ENCODE results near the gene ERBB2. TPM values are rescaled to one million over a fixed set of nuclear protein-coding genes. Genes with fewer than 3 reads are reported as not detected.

Gene ERBB2
- total and polyA plus RNA-seq, 2 of the 13 experiments (the other 11 are each of a cell fraction or from before 2014, with no cell fraction given): 57.7 to 64.1 TPM

GRCh38 chr17:39687101-39687545 lies 12.7 kb upstream of the ERBB2 start (continued):
- TF ChIP-seq, protein P1, sequence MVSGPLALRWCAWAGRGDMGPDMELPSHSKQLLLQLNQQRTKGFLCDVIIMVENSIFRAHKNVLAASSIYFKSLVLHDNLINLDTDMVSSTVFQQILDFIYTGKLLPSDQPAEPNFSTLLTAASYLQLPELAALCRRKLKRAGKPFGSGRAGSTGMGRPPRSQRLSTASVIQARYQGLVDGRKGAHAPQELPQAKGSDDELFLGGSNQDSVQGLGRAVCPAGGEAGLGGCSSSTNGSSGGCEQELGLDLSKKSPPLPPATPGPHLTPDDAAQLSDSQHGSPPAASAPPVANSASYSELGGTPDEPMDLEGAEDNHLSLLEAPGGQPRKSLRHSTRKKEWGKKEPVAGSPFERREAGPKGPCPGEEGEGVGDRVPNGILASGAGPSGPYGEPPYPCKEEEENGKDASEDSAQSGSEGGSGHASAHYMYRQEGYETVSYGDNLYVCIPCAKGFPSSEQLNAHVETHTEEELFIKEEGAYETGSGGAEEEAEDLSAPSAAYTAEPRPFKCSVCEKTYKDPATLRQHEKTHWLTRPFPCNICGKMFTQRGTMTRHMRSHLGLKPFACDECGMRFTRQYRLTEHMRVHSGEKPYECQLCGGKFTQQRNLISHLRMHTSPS (CRISPR knock-in tag; IDR thresholded peaks at IDR 0.05; ENCODE audit: low read depth): peak; percentile 0; the same call in 1 of the 2 replicates
- TF ChIP-seq NAIF1 (CRISPR knock-in tag; IDR thresholded peaks at IDR 0.05; ENCODE audit: borderline replicate concordance): peak; percentile 7; the same call in 1 of the 2 replicates
- TF ChIP-seq MIXL1 (CRISPR knock-in tag; IDR thresholded peaks at IDR 0.05): peak; percentile 16; the same call in 1 of the 2 replicates
- TF ChIP-seq FOXA1 (IDR thresholded peaks at IDR 0.05): no peak
- peak; percentile 33; the same call in 1 of the 2 replicates for TF ChIP-seq FOXA1 (CRISPR knock-in tag; IDR thresholded peaks at IDR 0.05)
- TF ChIP-seq TOE1 (CRISPR knock-in tag; IDR thresholded peaks at IDR 0.05): 0 out of 2 replicates have a peak, but pooled peaks have one; percentile 20
- peak; percentile 64 for TF ChIP-seq NCOA2 (CRISPR knock-in tag; IDR thresholded peaks at IDR 0.05)
- TF ChIP-seq ZNF546 (CRISPR knock-in tag; conservative IDR thresholded peaks at IDR 0.05): no peak
- TF ChIP-seq SKI (IDR thresholded peaks at IDR 0.05; ENCODE audit: partially characterized antibody): no peak
- TF ChIP-seq, protein P2, sequence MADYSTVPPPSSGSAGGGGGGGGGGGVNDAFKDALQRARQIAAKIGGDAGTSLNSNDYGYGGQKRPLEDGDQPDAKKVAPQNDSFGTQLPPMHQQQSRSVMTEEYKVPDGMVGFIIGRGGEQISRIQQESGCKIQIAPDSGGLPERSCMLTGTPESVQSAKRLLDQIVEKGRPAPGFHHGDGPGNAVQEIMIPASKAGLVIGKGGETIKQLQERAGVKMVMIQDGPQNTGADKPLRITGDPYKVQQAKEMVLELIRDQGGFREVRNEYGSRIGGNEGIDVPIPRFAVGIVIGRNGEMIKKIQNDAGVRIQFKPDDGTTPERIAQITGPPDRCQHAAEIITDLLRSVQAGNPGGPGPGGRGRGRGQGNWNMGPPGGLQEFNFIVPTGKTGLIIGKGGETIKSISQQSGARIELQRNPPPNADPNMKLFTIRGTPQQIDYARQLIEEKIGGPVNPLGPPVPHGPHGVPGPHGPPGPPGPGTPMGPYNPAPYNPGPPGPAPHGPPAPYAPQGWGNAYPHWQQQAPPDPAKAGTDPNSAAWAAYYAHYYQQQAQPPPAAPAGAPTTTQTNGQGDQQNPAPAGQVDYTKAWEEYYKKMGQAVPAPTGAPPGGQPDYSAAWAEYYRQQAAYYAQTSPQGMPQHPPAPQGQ (CRISPR knock-in tag; IDR thresholded peaks at IDR 0.05; ENCODE audit: borderline replicate concordance): 0 out of 2 replicates have a peak, but pooled peaks have one; percentile 37
- TF ChIP-seq NR2F1 (CRISPR knock-in tag; IDR thresholded peaks at IDR 0.05): 0 out of 4 replicates have a peak, but pooled peaks of 1 of the 2 experiments have one; percentile 8
- TF ChIP-seq, protein P3, sequence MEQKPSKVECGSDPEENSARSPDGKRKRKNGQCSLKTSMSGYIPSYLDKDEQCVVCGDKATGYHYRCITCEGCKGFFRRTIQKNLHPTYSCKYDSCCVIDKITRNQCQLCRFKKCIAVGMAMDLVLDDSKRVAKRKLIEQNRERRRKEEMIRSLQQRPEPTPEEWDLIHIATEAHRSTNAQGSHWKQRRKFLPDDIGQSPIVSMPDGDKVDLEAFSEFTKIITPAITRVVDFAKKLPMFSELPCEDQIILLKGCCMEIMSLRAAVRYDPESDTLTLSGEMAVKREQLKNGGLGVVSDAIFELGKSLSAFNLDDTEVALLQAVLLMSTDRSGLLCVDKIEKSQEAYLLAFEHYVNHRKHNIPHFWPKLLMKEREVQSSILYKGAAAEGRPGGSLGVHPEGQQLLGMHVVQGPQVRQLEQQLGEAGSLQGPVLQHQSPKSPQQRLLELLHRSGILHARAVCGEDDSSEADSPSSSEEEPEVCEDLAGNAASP (CRISPR knock-in tag; IDR thresholded peaks at IDR 0.05; ENCODE audit: borderline replicate concordance): 0 out of 2 replicates have a peak, but pooled peaks have one; percentile 14
- peak; percentile 59; the same call in 1 of the 2 replicates for TF ChIP-seq DNMT3B (CRISPR knock-in tag; conservative IDR thresholded peaks at IDR 0.05)
- TF ChIP-seq SMAD3 (CRISPR knock-in tag; IDR thresholded peaks at IDR 0.05): peak; percentile 75
- peak; percentile 63; the same call in 1 of the 2 replicates for TF ChIP-seq KDM6A (CRISPR knock-in tag; IDR thresholded peaks at IDR 0.05; ENCODE audit: low read depth)
- peak; percentile 71 for TF ChIP-seq ZEB1 (IDR thresholded peaks at IDR 0.05; ENCODE audit: insufficient replicate concordance, low read depth)
- no peak for TF ChIP-seq KAT8 (CRISPR knock-in tag; IDR thresholded peaks at IDR 0.05)
- TF ChIP-seq NCOR1 (IDR thresholded peaks at IDR 0.05; ENCODE audit: borderline replicate concordance, low read length): peak; percentile 77; the same call in 1 of the 2 replicates
- TF ChIP-seq ZNF44 (CRISPR knock-in tag; IDR thresholded peaks at IDR 0.05): no peak
- 0 out of 2 replicates have a peak, but pooled peaks have one; percentile 65 for TF ChIP-seq RNF219 (CRISPR knock-in tag; IDR thresholded peaks at IDR 0.05)
- TF ChIP-seq HOXA5 (CRISPR knock-in tag; IDR thresholded peaks at IDR 0.05): 0 out of 2 replicates have a peak, but pooled peaks have one; percentile 20
- no peak for TF ChIP-seq ZNF101 (CRISPR knock-in tag; IDR thresholded peaks at IDR 0.05; ENCODE audit: borderline replicate concordance, low read depth)
